K562 (cell line): ENCODE data around the gene MYL6B. TPM values are rescaled to one million over a fixed set of nuclear protein-coding genes. Genes with fewer than 3 reads are reported as not detected.
A peak's percentile ranks its signal among the peaks of the same experiment; 100 is the strongest.

ENCODE experiments used
- ATF6 ChIP-seq: sonication (generic); formaldehyde crosslinking; IDR thresholded peaks from 2 replicates; pipeline ENCODE4 v1.4.0; 2020; ENCODE audit warnings: mild to moderate bottlenecking, missing genetic modification reagents
- ATF7 ChIP-seq: fragments of 450-650 bp; IDR thresholded peaks from 2 replicates; pipeline ENCODE4 v1.7.1; 2014; ENCODE audit warnings: mild to moderate bottlenecking, moderate library complexity
- BRCA1 ChIP-seq, 2 experiments: fragments of 450-650 bp in 1 of 2; sonication (generic) in 1 of 2; formaldehyde crosslinking in 1 of 2; IDR thresholded peaks; 2 replicates each; pipeline versions ENCODE4 v1.5.0 to v1.6.1; 2017 to 2020; ENCODE audit warnings: mild to moderate bottlenecking in 1 of 2, missing genetic modification reagents in 1 of 2
- HCFC1 ChIP-seq: IDR thresholded peaks from 2 replicates; pipeline ENCODE4 v1.6.1; 2012; ENCODE audit warnings: low read depth, low read length, improper control_type of control experiment
- LEF1 ChIP-seq: fragments of 450-650 bp; IDR thresholded peaks from 2 replicates; pipeline ENCODE4 v1.6.1; 2016; ENCODE audit warnings: mild to moderate bottlenecking
- NBN ChIP-seq: fragments of 450-650 bp; IDR thresholded peaks from 2 replicates; pipeline ENCODE4 v1.6.1; 2016; ENCODE audit warnings: low read depth, mild to moderate bottlenecking
- NR0B1 ChIP-seq: fragments of 450-650 bp; IDR thresholded peaks from one replicate; pipeline ENCODE4 v1.6.1; 2018; ENCODE audit warnings: mild to moderate bottlenecking, moderate library complexity; ENCODE audit not compliant: partially characterized antibody
- PHB ChIP-seq: fragments of 250-450 bp; sonication (Bioruptor Pico); IDR thresholded peaks from 2 replicates; pipeline ENCODE4 v1.5.0; 2021
- POLR2A ChIP-seq: fragments of 450-650 bp; conservative IDR thresholded peaks from 2 replicates; pipeline ENCODE4 v1.6.1; 2016
- POLR2AphosphoS2 ChIP-seq: IDR thresholded peaks from 2 replicates; pipeline ENCODE4 v1.6.1; 2012; ENCODE audit warnings: low read length, improper control_type of control experiment
- POLR2G ChIP-seq: fragments of 200-400 bp; formaldehyde crosslinking; IDR thresholded peaks from 2 replicates; pipeline ENCODE4 v1.6.1; 2017; ENCODE audit warnings: low read depth, mild to moderate bottlenecking, antibody characterized with exemption, low read length, moderate library complexity
- RBFOX2 ChIP-seq: fragments of 200-400 bp; formaldehyde crosslinking; IDR thresholded peaks from 2 replicates; pipeline ENCODE4 v1.6.1; 2017; ENCODE audit warnings: low read depth, mild to moderate bottlenecking, low read length, moderate library complexity
- TAF7 ChIP-seq: fragments of 450-650 bp; IDR thresholded peaks from 2 replicates; pipeline ENCODE4 v1.6.1; 2016; ENCODE audit warnings: missing genetic modification characterization, missing compliant biosample characterization
- ZBTB40 ChIP-seq, 2 experiments: fragments of 450-650 bp in 1 of 2; sonication (generic) in 1 of 2; formaldehyde crosslinking in 1 of 2; IDR thresholded peaks; 2 replicates each; pipeline versions ENCODE4 v1.7.1 to v1.9.0; 2016 to 2022; ENCODE audit warnings: inconsistent platforms in 1 of 2, mild to moderate bottlenecking in 1 of 2, missing genetic modification reagents in 1 of 2
- ZNF197 ChIP-seq: fragments of 200-800 bp; sonication (Bioruptor generic); IDR thresholded peaks from 2 replicates; pipeline ENCODE4 v1.6.1; 2016; ENCODE audit warnings: low read depth, missing genetic modification characterization, missing compliant biosample characterization
- polyA plus RNA-seq, 8 experiments: library from polyadenylated mRNA; depleted of rRNA in 4 of 8; stranded (reverse) in 5 of 8; unstranded in 3 of 8; fragments of >200 nt; fragmentation: Nextera tagmentation in 2 of 8; fragmentation: Illumina TruSeq in 1 of 8; extraction: Ambion mirVana in 2 of 8; extraction: Trizol in 1 of 8; gene quantifications; 2 replicates each; pipeline versions ENCODE4 v1.2.1 to v1.2.3, GENCODE V29; 2011 to 2014; ENCODE audit warnings: inconsistent platforms in 1 of 8, missing spikeins in 1 of 8
- total RNA-seq, 7 experiments: library from RNA; depleted of rRNA in 6 of 7; stranded (reverse); fragments of >200 nt in 6 of 7; fragmentation: Illumina TruSeq in 2 of 7; extraction: Trizol in 2 of 7; gene quantifications; 2 replicates each; pipeline versions ENCODE4 v1.2.1 to v1.2.3, GENCODE V29; 2011 to 2021; ENCODE audit warnings: low replicate concordance in 1 of 7

MYL6B gene
- total and polyA plus RNA-seq, 9 of the 15 experiments (the other 6 are each of a cell fraction or from before 2014, with no cell fraction given), result 42.8 to 77.3 (median 68.6) TPM

GRCh38 chr12:56160193-56160763, 7.9 kb downstream of the MYL6B start (continued):
- peak; percentile 74 for TF ChIP-seq RBFOX2
- peak; percentile 57 for TF ChIP-seq POLR2AphosphoS2
- no peak for TF ChIP-seq TAF7 (tag)
- no peak for TF ChIP-seq PHB (CRISPR knock-in tag)
- peak; percentile 58 for TF ChIP-seq POLR2A
- TF ChIP-seq BRCA1 (IDR thresholded peaks at IDR 0.05), result no peak
- no peak for TF ChIP-seq BRCA1 (CRISPR knock-in tag; IDR thresholded peaks at IDR 0.05)
- TF ChIP-seq LEF1, result no peak
- no peak for TF ChIP-seq ZBTB40 (IDR thresholded peaks at IDR 0.05)
- TF ChIP-seq ZBTB40 (CRISPR knock-in tag; IDR thresholded peaks at IDR 0.05), result 0 out of 2 replicates have a peak, but pooled peaks have one; percentile 28
- TF ChIP-seq NBN, result no peak
- no peak for TF ChIP-seq ATF6 (CRISPR knock-in tag)
- no peak for TF ChIP-seq ZNF197 (CRISPR knock-in tag)
- TF ChIP-seq POLR2G, result peak; percentile 47; the same call in 1 of the 2 replicates
- no peak for TF ChIP-seq NR0B1
- TF ChIP-seq HCFC1, result no peak
- no peak for TF ChIP-seq ATF7
